HFF-Myc (cell line): ENCODE results near the gene CHSY1.
A peak's percentile ranks its signal among the peaks of the same experiment; 100 is the strongest.

Source experiments
- DNase-seq: peaks from one replicate; pipeline ENCODE4 v3.0.0-alpha.2; 2011; ENCODE audit warnings: low read depth; ENCODE audit errors: extremely low read depth
- H3K4me3 ChIP-seq: replicated peaks from 2 replicates; pipeline ENCODE4 v1.5.1; 2011; ENCODE audit warnings: low read depth, mild to moderate bottlenecking, control low read depth, low read length
- CTCF ChIP-seq: IDR thresholded peaks from 2 replicates; pipeline ENCODE4 v1.5.1; 2012; ENCODE audit warnings: mild to moderate bottlenecking, low read depth, low read length, control low read depth; ENCODE audit errors: missing control alignments

Gene CHSY1

GRCh38 chr15:101168898-101169494 is 82.9 kb downstream of the CHSY1 start:
- DNase-seq: no peak
- TF ChIP-seq CTCF: no peak

GRCh38 chr15:101168463-101168824 is 83.4 kb downstream of the CHSY1 start:
- TF ChIP-seq CTCF: no peak
- no peak overlapping the region for H3K4me3 ChIP-seq

More at GRCh38 chr15:101168898-101169494, 82.9 kb downstream of the CHSY1 start:
- no peak overlapping the region for H3K4me3 ChIP-seq

GRCh38 chr15:101167753-101168462 is 83.9 kb downstream of the CHSY1 start:
- no peak for TF ChIP-seq CTCF
- no peak overlapping the region for H3K4me3 ChIP-seq
- peak; percentile 77 for DNase-seq

More at GRCh38 chr15:101168463-101168824, 83.4 kb downstream of the CHSY1 start:
- DNase-seq: no peak

- no peak overlapping the region for H3K4me3 ChIP-seq
- no peak for DNase-seq
- TF ChIP-seq CTCF: no peak
Measured at GRCh38 chr15:101167411-101167752, 84.5 kb downstream of the CHSY1 start.

- H3K4me3 ChIP-seq: no peak overlapping the region
Measured at GRCh38 chr15:101165905-101166471, 85.9 kb downstream of the CHSY1 start.

More at GRCh38 chr15:101165905-101166471, 85.9 kb downstream of the CHSY1 start:
- no peak for DNase-seq
- no peak for TF ChIP-seq CTCF
